Epithelial cell of proximal tubule (primary cell): ENCODE data around the gene RFC4. TPM values are rescaled to one million over a fixed set of nuclear protein-coding genes. Genes with fewer than 3 reads are reported as not detected.

Source experiments
- DNase-seq: peaks from one replicate; pipeline ENCODE4 v3.0.0-alpha.2; 2011; ENCODE audit warnings: low read depth
- H3K4me3 ChIP-seq: 2 replicates; pipeline ENCODE4 v1.5.1; 2011; ENCODE audit warnings: low read depth, mild to moderate bottlenecking, low read length
- CTCF ChIP-seq: conservative IDR thresholded peaks from 2 replicates; pipeline ENCODE4 v1.5.1; 2012; ENCODE audit warnings: low read depth, mild to moderate bottlenecking, low read length
- total RNA-seq: library from RNA; depleted of rRNA; stranded (reverse); fragments of >200 nt; gene quantifications from 2 replicates; pipeline ENCODE4 v1.2.3, GENCODE V29; 2015

Gene RFC4
- total RNA-seq, 1 donor from 2014 or later: 76.1 TPM

GRCh38 chr3:186775999-186776398, 30.3 kb downstream of the RFC4 start:
- DNase-seq: no peak
- H3K4me3 ChIP-seq: no peak overlapping the region
- TF ChIP-seq CTCF: no peak

GRCh38 chr3:186772701-186773417, 33.4 kb downstream of the RFC4 start:
- H3K4me3 ChIP-seq: peak overlapping the region; percentile 55
- DNase-seq: no peak
- TF ChIP-seq CTCF: no peak

GRCh38 chr3:186772281-186772694, 34.0 kb downstream of the RFC4 start:
- no peak for TF ChIP-seq CTCF
- H3K4me3 ChIP-seq: peak overlapping the region; percentile 55
- DNase-seq: no peak

GRCh38 chr3:186760897-186761447, 45.3 kb downstream of the RFC4 start:
- H3K4me3 ChIP-seq: no peak overlapping the region
- no peak for DNase-seq
- TF ChIP-seq CTCF: no peak

GRCh38 chr3:186760141-186760833, 46.0 kb downstream of the RFC4 start:
- DNase-seq: peak; percentile 80
- no peak overlapping the region for H3K4me3 ChIP-seq
- TF ChIP-seq CTCF: no peak

- DNase-seq: no peak
- TF ChIP-seq CTCF: no peak
- no peak overlapping the region for H3K4me3 ChIP-seq
Observed at GRCh38 chr3:186759231-186759930, 46.9 kb downstream of the RFC4 start.
